ENCODE measurements around the gene RIPK4. TPM values are rescaled to one million over a fixed set of nuclear protein-coding genes. Genes with fewer than 3 reads are reported as not detected.

The RIPK4 gene
- total RNA-seq, 1 experiment from 2014 or later, result 20.1 TPM

DNA sequence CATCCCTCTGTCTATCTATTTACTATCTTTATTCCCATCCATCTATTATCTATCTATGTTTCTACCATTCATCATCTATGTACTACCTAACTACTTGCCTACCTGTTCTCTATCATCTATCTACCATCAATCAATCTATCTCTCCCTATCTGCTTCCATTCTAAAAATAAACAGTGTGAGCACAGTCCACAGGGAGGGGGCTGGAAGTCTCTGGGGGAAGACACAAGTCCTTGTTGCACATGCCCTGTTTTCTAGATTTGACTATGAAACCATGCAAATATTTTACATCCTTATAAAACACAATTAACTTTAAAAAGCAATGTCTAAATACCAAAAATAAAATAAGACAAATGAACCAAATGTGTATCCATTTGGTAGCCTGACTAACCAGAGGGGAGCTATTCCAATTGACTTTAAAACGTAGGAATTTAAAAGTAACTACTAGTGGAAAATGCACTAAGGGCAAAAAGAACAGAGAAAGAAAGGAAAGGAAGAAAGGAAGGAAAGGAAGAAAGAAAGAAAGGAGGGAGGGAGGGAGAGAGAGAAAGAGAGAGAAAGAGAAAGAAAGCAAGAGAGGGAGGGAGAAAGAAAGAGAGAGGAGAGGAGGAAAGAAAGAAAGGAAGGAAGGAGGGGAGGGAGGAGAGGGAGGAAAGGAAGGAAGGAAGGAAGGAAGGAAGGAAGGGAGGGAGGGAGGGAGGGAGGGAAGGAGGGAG, 13.6 kb upstream of the RIPK4 start (continued):
- TF ChIP-seq SMAD4 (CRISPR knock-in tag; IDR thresholded peaks at IDR 0.05), result no peak
- TF ChIP-seq NFE2L1 (CRISPR knock-in tag; IDR thresholded peaks at IDR 0.05), result no peak
- TF ChIP-seq IRF2 (CRISPR knock-in tag; IDR thresholded peaks at IDR 0.05; ENCODE audit: borderline replicate concordance, low read depth), result no peak
- no peak for TF ChIP-seq ZNF281 (CRISPR knock-in tag; IDR thresholded peaks at IDR 0.05)

- ATAC-seq (no peak; the same call in 1 of the 2 replicates), DNase-seq (ENCODE audit: low spot score) (no peak)
- CTCF ChIA-PET, result interaction anchor here (2.7 to 4.3 kb wide), 3 partner anchors 14 to 168 kb away, joined by 19 to 183 read pairs (median 80); partner anchors contain the start of gene RIPK4
- Mint-ChIP-seq H3K36me3 (no peaks in the 10 kb centered on the region), H3K9me3 (no peaks in the 10 kb centered on the region), H3K4me3 (peak overlapping the region; percentile 47), H3K27me3 (ENCODE audit: low read depth) (peaks cover 9% of the 10 kb centered on the region), H3K4me1 (peaks cover 25% of the 10 kb centered on the region), H3K27ac (no peak overlapping the region)
- POLR2A ChIA-PET, result no interaction called here
- TF ChIP-seq JAZF1 (CRISPR knock-in tag; IDR thresholded peaks at IDR 0.05) (no peak), JUN (CRISPR knock-in tag; IDR thresholded peaks at IDR 0.05) (no peak), FOXJ3 (CRISPR knock-in tag; IDR thresholded peaks at IDR 0.05; ENCODE audit: borderline replicate concordance) (no peak)
- TF ChIP-seq, protein P1, sequence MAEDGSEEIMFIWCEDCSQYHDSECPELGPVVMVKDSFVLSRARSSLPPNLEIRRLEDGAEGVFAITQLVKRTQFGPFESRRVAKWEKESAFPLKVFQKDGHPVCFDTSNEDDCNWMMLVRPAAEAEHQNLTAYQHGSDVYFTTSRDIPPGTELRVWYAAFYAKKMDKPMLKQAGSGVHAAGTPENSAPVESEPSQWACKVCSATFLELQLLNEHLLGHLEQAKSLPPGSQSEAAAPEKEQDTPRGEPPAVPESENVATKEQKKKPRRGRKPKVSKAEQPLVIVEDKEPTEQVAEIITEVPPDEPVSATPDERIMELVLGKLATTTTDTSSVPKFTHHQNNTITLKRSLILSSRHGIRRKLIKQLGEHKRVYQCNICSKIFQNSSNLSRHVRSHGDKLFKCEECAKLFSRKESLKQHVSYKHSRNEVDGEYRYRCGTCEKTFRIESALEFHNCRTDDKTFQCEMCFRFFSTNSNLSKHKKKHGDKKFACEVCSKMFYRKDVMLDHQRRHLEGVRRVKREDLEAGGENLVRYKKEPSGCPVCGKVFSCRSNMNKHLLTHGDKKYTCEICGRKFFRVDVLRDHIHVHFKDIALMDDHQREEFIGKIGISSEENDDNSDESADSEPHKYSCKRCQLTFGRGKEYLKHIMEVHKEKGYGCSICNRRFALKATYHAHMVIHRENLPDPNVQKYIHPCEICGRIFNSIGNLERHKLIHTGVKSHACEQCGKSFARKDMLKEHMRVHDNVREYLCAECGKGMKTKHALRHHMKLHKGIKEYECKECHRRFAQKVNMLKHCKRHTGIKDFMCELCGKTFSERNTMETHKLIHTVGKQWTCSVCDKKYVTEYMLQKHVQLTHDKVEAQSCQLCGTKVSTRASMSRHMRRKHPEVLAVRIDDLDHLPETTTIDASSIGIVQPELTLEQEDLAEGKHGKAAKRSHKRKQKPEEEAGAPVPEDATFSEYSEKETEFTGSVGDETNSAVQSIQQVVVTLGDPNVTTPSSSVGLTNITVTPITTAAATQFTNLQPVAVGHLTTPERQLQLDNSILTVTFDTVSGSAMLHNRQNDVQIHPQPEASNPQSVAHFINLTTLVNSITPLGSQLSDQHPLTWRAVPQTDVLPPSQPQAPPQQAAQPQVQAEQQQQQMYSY (CRISPR knock-in tag; IDR thresholded peaks at IDR 0.05), result no peak
- TF ChIP-seq, protein P2, sequence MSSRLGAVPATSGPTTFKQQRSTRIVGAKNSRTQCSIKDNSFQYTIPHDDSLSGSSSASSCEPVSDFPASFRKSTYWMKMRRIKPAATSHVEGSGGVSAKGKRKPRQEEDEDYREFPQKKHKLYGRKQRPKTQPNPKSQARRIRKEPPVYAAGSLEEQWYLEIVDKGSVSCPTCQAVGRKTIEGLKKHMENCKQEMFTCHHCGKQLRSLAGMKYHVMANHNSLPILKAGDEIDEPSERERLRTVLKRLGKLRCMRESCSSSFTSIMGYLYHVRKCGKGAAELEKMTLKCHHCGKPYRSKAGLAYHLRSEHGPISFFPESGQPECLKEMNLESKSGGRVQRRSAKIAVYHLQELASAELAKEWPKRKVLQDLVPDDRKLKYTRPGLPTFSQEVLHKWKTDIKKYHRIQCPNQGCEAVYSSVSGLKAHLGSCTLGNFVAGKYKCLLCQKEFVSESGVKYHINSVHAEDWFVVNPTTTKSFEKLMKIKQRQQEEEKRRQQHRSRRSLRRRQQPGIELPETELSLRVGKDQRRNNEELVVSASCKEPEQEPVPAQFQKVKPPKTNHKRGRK (CRISPR knock-in tag; IDR thresholded peaks at IDR 0.05; ENCODE audit: borderline replicate concordance), result no peak
These were observed 12.8 kb upstream of the RIPK4 start for GRCh38 chr21:41779659-41780058.

DNA sequence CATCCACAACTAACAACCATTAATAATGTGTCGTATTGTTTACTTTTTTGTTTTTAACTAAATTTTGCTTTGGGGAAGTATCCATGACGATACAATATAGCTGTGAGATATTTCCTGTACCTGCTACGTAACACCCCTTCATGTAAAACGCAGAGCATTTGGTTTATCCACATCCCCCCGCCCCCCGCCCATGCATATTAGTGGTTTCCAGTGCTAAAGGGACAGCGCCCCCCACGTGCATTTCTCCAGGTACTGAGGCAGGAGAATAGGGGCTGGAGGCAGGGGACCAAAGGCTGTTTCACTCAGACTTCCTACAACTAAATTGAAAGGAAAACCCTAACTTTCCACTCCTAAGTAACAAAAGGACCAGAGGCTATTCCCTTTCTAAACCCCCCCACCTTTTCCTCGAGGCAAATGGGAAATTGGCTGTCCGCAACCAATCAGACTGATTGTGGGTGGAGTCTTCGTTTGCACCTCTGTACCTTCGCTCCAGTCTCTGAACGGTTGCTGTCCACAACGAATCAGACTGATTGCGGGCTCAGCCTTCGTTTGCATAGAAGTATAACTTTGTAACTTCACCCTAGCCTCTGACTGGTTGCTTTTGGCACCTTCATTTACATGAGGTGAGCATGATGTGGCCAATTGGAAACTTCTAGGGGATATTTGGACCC, 12.2 kb upstream of the RIPK4 start:
- Mint-ChIP-seq H3K9me3 (no peaks in the 10 kb centered on the region), H3K4me3 (peak overlapping the region; percentile 47), H3K27ac (peak overlapping the region; percentile 33; the same call in 1 of the 2 replicates), H3K27me3 (ENCODE audit: low read depth) (peaks cover 9% of the 10 kb centered on the region), H3K4me1 (peaks cover 25% of the 10 kb centered on the region), H3K36me3 (no peaks in the 10 kb centered on the region)
- CTCF ChIA-PET, result interaction anchor here (1.0 to 4.3 kb wide), 20 partner anchors 8 to 495 kb away, joined by 3 to 183 read pairs (median 7); partner anchors contain the start of gene RIPK4
- POLR2A ChIA-PET, result interaction anchor here (1.6 kb wide), 1 partner anchor 10 kb away, joined by 6 read pairs; no protein-coding TSS in a partner anchor
- DNase-seq (ENCODE audit: low spot score) (peak; percentile 51), ATAC-seq (peak; percentile 70)
- TF ChIP-seq ZNF423 (CRISPR knock-in tag; IDR thresholded peaks at IDR 0.05) (no peak), AFF4 (CRISPR knock-in tag; IDR thresholded peaks at IDR 0.05; ENCODE audit: borderline replicate concordance) (no peak), KAT7 (CRISPR knock-in tag; IDR thresholded peaks at IDR 0.05; ENCODE audit: borderline replicate concordance) (no peak), TP53 (CRISPR knock-in tag; IDR thresholded peaks at IDR 0.05) (no peak), ZMAT4 (CRISPR knock-in tag; IDR thresholded peaks at IDR 0.05) (no peak), NFYB (CRISPR knock-in tag; conservative IDR thresholded peaks at IDR 0.05; ENCODE audit: low read depth) (no peak)
- TF ChIP-seq, protein P3, sequence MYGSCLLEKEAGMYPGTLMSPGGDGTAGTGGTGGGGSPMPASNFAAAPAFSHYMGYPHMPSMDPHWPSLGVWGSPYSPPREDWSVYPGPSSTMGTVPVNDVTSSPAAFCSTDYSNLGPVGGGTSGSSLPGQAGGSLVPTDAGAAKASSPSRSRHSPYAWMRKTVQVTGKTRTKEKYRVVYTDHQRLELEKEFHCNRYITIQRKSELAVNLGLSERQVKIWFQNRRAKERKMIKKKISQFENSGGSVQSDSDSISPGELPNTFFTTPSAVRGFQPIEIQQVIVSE (CRISPR knock-in tag; IDR thresholded peaks at IDR 0.05; ENCODE audit: borderline replicate concordance), result no peak
